Measurements from ENCODE around the gene GLDC. TPM values are rescaled to one million over a fixed set of nuclear protein-coding genes. Genes with fewer than 3 reads are reported as not detected.

GLDC gene
- total and polyA plus RNA-seq, 10 of the 15 experiments (the other 5 are each of a cell fraction or from before 2014, with no cell fraction given): 33.1 to 165 (median 114) TPM

- TF ChIP-seq ZBTB4 (CRISPR knock-in tag; IDR thresholded peaks at IDR 0.05) (no peak), NFXL1 (IDR thresholded peaks at IDR 0.05; ENCODE audit: borderline replicate concordance) (no peak), WRNIP1 (IDR thresholded peaks at IDR 0.05; ENCODE audit: borderline replicate concordance, low read depth, low read length) (no peak), IRF3 (IDR thresholded peaks at IDR 0.05) (no peak), CTCF (IDR thresholded peaks at IDR 0.05 in 2 of 3, conservative IDR thresholded peaks at IDR 0.05 in 1 of 3; ENCODE audit: control insufficient read depth in 2 of 3, extremely low read depth in 1 of 3, insufficient read depth in 1 of 3, low read depth in 3 of 3, low read length in 3 of 3) (peak; percentile 24 to 57 (median 43); a peak in 3 of 6 replicates), SMARCA5 (IDR thresholded peaks at IDR 0.05) (no peak), IKZF1 (conservative IDR thresholded peaks at IDR 0.05) (no peak; the same call in 1 of the 2 replicates), PAX8 (IDR thresholded peaks at IDR 0.05) (no peak), LARP7 (IDR thresholded peaks at IDR 0.05) (no peak), POLR2AphosphoS2 (IDR thresholded peaks at IDR 0.05; ENCODE audit: low read depth, low read length) (no peak), CBX3 (IDR thresholded peaks at IDR 0.05; ENCODE audit: borderline replicate concordance, low read depth) (no peak), ATF3 (IDR thresholded peaks at IDR 0.05; ENCODE audit: borderline replicate concordance, extremely low read depth, low read depth, low read length) (no peak), JUNB (IDR thresholded peaks at IDR 0.05) (0 out of 2 replicates have a peak, but pooled peaks have one; percentile 7), RFX5 (IDR thresholded peaks at IDR 0.05; ENCODE audit: low read depth, low read length) (no peak), KDM1A (IDR thresholded peaks at IDR 0.05; ENCODE audit: borderline replicate concordance) (no peak), HCFC1 (IDR thresholded peaks at IDR 0.05; ENCODE audit: low read length) (no peak), CHD1 (IDR thresholded peaks at IDR 0.05; ENCODE audit: low read depth, low read length) (no peak), FOXM1 (IDR thresholded peaks at IDR 0.05; ENCODE audit: low read depth, low read length) (no peak), USF2 (IDR thresholded peaks at IDR 0.05; ENCODE audit: borderline replicate concordance, low read depth, low read length) (no peak)
Measured at GRCh38 chr9:6686396-6686795, 40.9 kb upstream of the GLDC start (continued).

All from GM12878 (cell line).